Vagina (tissue), 2 donors: Measurements from ENCODE around the gene ABCB7. TPM values are rescaled to one million over a fixed set of nuclear protein-coding genes. Genes with fewer than 3 reads are reported as not detected.
"Not testable (repeated sequence)": the region's sequence is repeated elsewhere in the genome, so short reads cannot be mapped to it uniquely, and the experiment has no call there.

ENCODE experiments used
- DNase-seq, 2 donors: peaks; one replicate each; pipeline ENCODE4 v3.0.0-alpha.2; 2017; ENCODE audit errors: extremely low spot score in 2 of 2
- H3K27ac ChIP-seq: fragments of 200-600 bp; sonication (generic); one replicate; pipeline ENCODE4 v1.5.1; 2019
- H3K27me3 ChIP-seq: fragments of 200-600 bp; sonication (generic); one replicate; pipeline ENCODE4 v1.5.1; 2019
- H3K36me3 ChIP-seq, 2 donors: fragments of 200-600 bp; sonication (generic); one replicate each; pipeline ENCODE4 v1.5.1; 2017 to 2019
- H3K4me1 ChIP-seq: fragments of 200-600 bp; sonication (generic); one replicate; pipeline ENCODE4 v1.5.1; 2019
- H3K4me3 ChIP-seq, 2 donors: fragments of 200-600 bp; sonication (generic); 1 replicate in 1 of 2; 2 replicates in 1 of 2; pipeline ENCODE4 v1.5.1; 2016 to 2019
- H3K9me3 ChIP-seq: fragments of 200-600 bp; sonication (generic); one replicate; pipeline ENCODE4 v1.5.1; 2019
- CTCF ChIP-seq, 3 experiments: fragments of 450-650 bp in 2 of 3; fragments of 200-600 bp in 1 of 3; sonication (generic) in 1 of 3; IDR thresholded peaks; one replicate each; pipeline ENCODE4 v1.5.1; 2017 to 2019; ENCODE audit warnings: antibody characterized with exemption in 3 of 3, mild to moderate bottlenecking in 2 of 3, moderate library complexity in 2 of 3
- POLR2A ChIP-seq, 2 donors: fragments of 450-650 bp; IDR thresholded peaks; one replicate each; pipeline ENCODE4 v1.6.1; 2017; ENCODE audit warnings: antibody characterized with exemption in 2 of 2, mild to moderate bottlenecking in 2 of 2, moderate library complexity in 2 of 2
- POLR2AphosphoS5 ChIP-seq, 2 donors: sonication (generic); formaldehyde crosslinking; IDR thresholded peaks; one replicate each; pipeline ENCODE4 v1.9.0; 2017; ENCODE audit warnings: antibody characterized with exemption in 2 of 2, mild to moderate bottlenecking in 2 of 2, low read depth in 1 of 2; ENCODE audit not compliant: insufficient read depth in 1 of 2
- intact Hi-C: fragments of 100-400 bp; cut with DNase I; formaldehyde crosslinking; loops from one replicate; pipeline ENCODE4 v1.15.1; 2023
- total RNA-seq: library from RNA; depleted of rRNA; stranded (reverse); fragments of >200 nt; gene quantifications from one replicate; pipeline ENCODE4 v1.2.3, GENCODE V29; 2016

ABCB7 gene
- total RNA-seq, 1 donor from 2014 or later = 77.3 TPM

- Histone ChIP-seq H3K9me3 (no peaks in the 10 kb centered on the region), H3K4me3 (no peak overlapping the region), H3K4me1 (no peaks in the 10 kb centered on the region), H3K36me3 (peaks cover 0 to 11% of the 10 kb centered on the region in 2 donors), H3K27me3 (no peaks in the 10 kb centered on the region), H3K27ac (no peak overlapping the region)
- no peak for TF ChIP-seq CTCF (IDR thresholded peaks at IDR 0.05)
- TF ChIP-seq POLR2A (IDR thresholded peaks at IDR 0.05) = no peak
- intact Hi-C loops = no loop called here
- DNase-seq = no peak
These were observed 88.2 kb downstream of the ABCB7 start for GRCh38 chrX:75067931-75068330.

- Histone ChIP-seq H3K27me3 (no peaks in the 10 kb centered on the region), H3K4me1 (no peaks in the 10 kb centered on the region), H3K36me3 (no peaks in the 10 kb centered on the region), H3K4me3 (no peak overlapping the region), H3K27ac (no peak overlapping the region), H3K9me3 (no peaks in the 10 kb centered on the region)
- no peak for DNase-seq
- intact Hi-C loops = no loop called here
- TF ChIP-seq POLR2AphosphoS5 (IDR thresholded peaks at IDR 0.05; ENCODE audit: insufficient read depth in 1 of 2, low read depth in 1 of 2) (no peak), CTCF (IDR thresholded peaks at IDR 0.05) (no peak), POLR2A (IDR thresholded peaks at IDR 0.05) (no peak)
These were observed 94.4 kb downstream of the ABCB7 start for GRCh38 chrX:75061701-75062100.

- Histone ChIP-seq H3K9me3 (no peaks in the 10 kb centered on the region), H3K36me3 (no peaks in the 10 kb centered on the region), H3K4me3 (no peak overlapping the region), H3K4me1 (no peaks in the 10 kb centered on the region), H3K27ac (no peak overlapping the region), H3K27me3 (no peaks in the 10 kb centered on the region)
- intact Hi-C loops = no loop called here
- no peak for DNase-seq
- no peak for TF ChIP-seq POLR2AphosphoS5 (IDR thresholded peaks at IDR 0.05; ENCODE audit: insufficient read depth in 1 of 2, low read depth in 1 of 2)
- no peak for TF ChIP-seq CTCF (IDR thresholded peaks at IDR 0.05)
- no peak for TF ChIP-seq POLR2A (IDR thresholded peaks at IDR 0.05)
These were observed 105.0 kb downstream of the ABCB7 start for GRCh38 chrX:75051047-75051446.

- H3K36me3 ChIP-seq = no peaks in the 10 kb centered on the region
- TF ChIP-seq POLR2AphosphoS5 (IDR thresholded peaks at IDR 0.05; ENCODE audit: insufficient read depth in 1 of 2, low read depth in 1 of 2) = no peak
- TF ChIP-seq CTCF (IDR thresholded peaks at IDR 0.05) = no peak
- no peak for TF ChIP-seq POLR2A (IDR thresholded peaks at IDR 0.05)
- no peak for DNase-seq
- no peak overlapping the region for H3K27ac ChIP-seq
- H3K9me3 ChIP-seq = no peaks in the 10 kb centered on the region
- intact Hi-C loops = no loop called here
- H3K4me1 ChIP-seq = no peaks in the 10 kb centered on the region
- no peak overlapping the region for H3K4me3 ChIP-seq
- H3K27me3 ChIP-seq = no peaks in the 10 kb centered on the region
These were observed 110.7 kb downstream of the ABCB7 start for GRCh38 chrX:75045369-75045768.

- H3K27ac ChIP-seq, H3K9me3 ChIP-seq, intact Hi-C loops, DNase-seq, H3K27me3 ChIP-seq, H3K4me3 ChIP-seq, H3K36me3 ChIP-seq, H3K4me1 ChIP-seq: not testable (repeated sequence)
These were observed 111.9 kb downstream of the ABCB7 start for GRCh38 chrX:75044142-75044541.

GRCh38 chrX:75038925-75039324 lies 117.2 kb downstream of the ABCB7 start:
- TF ChIP-seq POLR2AphosphoS5 (IDR thresholded peaks at IDR 0.05; ENCODE audit: insufficient read depth in 1 of 2, low read depth in 1 of 2) (no peak), CTCF (IDR thresholded peaks at IDR 0.05) (no peak), POLR2A (IDR thresholded peaks at IDR 0.05) (no peak)
- intact Hi-C loops = no loop called here
- no peak for DNase-seq
- Histone ChIP-seq H3K27ac (no peak overlapping the region), H3K9me3 (no peaks in the 10 kb centered on the region), H3K4me1 (no peaks in the 10 kb centered on the region), H3K4me3 (no peak overlapping the region), H3K36me3 (no peaks in the 10 kb centered on the region), H3K27me3 (no peaks in the 10 kb centered on the region)
